Mesenteric fat pad (tissue), 1 donor: ENCODE results near the gene CREB5. TPM values are rescaled to one million over a fixed set of nuclear protein-coding genes. Genes with fewer than 3 reads are reported as not detected.
"Not testable (repeated sequence)": the region's sequence is repeated elsewhere in the genome, so short reads cannot be mapped to it uniquely, and the experiment has no call there.

Experiments used
- DNase-seq: peaks from one replicate; pipeline ENCODE4 v3.0.0-alpha.2; 2020; ENCODE audit warnings: low spot score
- total RNA-seq: library from RNA; stranded (reverse); fragmentation: NEBNext Ultra II Directional; extraction: Animal tissue kit (Norgen Biotek cat#: 25700); gene quantifications from one replicate; pipeline ENCODE4 v1.2.1, GENCODE V29; 2021
- donor health status: DM: yes; HTN: yes; CAD: no.

CREB5 gene
- total RNA-seq, 1 donor from 2014 or later = 45.3 TPM

DNA sequence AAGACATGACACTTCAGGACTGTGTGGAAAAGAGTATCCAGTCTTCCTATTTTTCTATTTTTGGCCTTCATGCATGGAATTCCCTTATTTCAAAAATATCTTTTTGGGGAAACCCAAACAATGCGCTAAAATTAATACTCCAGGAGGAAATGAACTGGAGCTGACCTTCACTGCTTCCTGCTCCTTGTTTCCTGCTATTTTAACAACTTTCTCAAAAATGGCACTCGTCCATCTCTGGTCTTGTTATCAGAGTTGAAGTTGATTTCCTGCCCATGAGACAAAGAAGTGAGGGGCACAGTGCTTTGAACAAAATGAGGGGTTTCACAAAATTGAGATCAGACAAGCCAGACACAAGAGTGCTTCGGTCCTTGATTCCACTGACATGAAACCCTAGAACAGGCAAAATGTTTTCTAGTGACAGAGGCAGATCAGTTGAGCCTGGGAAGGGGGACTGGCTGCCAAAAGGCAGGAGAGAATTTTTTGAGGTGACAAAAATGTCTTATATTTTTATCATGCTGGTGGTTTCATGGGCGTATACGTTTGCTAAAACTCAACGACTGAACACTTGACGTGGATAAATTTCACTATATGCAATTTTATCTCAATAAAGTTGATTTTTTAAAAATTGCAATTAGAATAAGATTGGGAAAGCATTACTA, 193.2 kb downstream of the CREB5 start:
- no peak for DNase-seq

DNA sequence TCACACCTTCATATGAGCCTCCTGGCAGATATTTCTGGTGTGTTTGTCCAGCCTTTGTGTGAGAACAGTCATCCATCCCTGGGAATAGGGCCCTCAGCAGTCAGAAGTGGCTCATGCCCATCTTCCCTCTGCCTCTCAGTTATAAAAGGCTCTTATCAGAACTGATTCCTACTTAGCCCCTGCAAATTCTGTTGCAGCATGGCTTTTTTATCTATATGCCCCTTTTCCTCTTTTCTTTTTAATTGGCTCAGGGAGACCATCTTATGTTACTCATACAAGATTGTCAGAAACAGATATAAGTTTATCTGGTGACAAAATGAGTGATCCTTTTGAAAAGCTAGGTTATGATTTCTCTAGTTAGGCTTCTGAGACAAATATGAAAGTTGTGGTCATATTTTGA, 194.1 kb downstream of the CREB5 start:
- no peak for DNase-seq

DNA sequence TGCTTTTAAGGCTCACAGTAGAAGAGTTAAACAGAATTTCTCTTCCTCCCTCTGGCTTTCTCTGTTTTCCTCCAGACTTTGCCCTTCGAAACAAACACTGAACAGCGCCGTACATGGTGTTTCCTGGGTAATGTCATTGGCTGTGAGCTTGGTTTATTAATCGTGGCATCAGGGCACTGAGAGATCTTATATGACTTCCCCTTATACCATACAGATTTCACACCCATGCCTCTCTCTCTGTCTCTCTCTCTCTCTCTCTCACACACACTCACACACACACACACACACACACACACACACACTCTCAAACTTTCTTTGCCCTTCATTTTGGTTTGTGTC, 195.5 kb downstream of the CREB5 start:
- DNase-seq = no peak

DNA sequence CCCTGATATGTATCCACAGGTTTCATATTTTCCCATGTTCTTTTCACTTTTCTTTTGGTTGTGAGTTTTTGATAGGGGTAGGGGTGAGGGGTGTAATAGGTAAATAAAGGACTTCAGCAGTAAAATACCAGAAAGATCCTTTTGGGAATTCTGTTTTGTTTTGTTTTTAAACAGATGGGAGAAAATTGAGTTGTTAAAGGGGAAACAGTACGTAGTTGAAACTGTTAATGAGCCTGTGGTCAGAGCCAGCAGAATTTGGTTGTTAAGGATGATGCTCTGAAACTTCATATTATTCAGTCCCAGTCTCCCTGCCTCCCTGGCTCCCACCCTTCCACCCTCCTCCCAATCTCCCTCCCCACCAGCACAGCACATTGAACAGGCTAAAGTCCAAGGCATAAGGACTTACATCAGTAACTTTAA, 195.9 kb downstream of the CREB5 start:
- DNase-seq = no peak

DNA sequence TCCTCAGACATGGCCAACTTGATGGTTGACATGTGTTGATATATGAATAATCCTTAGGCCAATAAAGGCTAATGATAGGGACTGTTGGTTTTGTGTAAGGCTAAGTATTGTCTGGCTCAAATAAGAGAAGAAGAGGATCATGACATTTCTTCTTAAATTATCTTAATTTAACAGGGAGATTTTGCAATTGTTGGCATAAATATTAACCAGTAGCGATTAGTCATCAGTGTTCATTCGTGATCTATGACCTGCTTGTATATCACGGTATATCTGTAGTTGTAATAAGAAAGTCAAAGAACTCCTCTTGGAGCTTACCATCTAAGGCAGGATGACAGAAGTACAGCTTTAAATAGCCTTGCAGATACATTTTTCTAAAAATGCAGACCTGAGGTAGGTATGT, 196.4 kb downstream of the CREB5 start:
- DNase-seq = no peak

DNA sequence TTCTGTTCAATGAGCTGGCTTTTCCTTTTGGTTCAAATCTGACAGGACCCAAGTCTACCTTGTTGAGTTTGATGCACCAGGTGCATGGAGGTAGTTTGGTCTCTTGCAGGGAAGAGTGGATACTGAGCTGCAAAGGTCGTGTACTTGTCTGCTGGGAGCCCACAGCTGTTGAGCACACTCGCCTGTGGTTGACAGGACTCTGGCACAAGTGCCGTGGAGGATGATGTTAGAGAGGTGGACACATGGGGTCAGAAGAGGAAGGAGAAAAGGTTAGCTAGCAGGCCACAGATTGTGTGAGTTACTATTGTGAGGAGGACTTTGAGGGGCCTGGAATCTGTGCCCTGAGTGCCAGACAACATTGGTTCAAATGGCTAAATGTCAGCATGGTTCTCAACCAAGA, 197.3 kb downstream of the CREB5 start:
- DNase-seq = no peak

DNA sequence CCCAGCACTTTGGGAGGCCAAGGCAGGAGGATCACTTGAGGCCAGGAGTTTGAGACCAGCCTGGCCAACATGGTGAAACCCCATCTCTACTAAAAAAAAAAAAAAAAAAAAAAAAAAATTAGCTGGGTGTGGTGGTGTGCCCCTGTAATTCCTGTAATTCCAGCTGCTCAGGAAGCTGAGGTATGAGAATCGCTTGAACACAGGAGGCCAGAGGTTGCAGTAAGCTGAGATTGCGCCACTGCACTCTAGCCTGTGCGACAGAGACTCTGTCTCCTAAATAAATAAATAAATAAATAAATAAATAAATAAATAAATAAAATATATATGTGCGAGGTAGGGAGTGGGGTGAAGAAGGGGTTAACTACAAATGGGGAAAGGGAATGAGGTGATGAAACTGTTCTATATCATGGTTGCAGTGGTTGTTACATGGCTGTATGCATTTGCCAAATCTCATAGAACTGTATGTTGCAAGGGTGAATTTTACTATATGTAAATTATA, 199.1 kb downstream of the CREB5 start:
- DNase-seq = not testable (repeated sequence)

DNA sequence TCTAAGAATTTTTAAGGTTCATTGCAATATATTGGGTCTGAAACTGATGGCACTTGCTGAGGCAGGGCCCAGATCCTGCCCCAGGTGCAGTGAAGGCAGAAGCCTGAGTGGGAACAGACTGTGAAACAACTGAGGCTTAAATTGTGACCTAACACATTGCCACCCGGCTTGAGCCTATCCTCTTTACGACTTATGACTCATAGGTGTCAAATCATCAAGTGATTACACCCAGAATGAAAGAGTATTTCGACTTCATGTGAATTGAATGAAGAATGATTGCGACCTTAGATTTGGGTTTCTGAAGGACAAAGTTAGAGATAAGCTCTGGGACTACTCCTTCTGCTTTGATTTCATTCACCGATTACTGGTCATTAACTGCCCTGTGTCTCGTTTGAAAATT, 200.9 kb downstream of the CREB5 start:
- no peak for DNase-seq

DNA sequence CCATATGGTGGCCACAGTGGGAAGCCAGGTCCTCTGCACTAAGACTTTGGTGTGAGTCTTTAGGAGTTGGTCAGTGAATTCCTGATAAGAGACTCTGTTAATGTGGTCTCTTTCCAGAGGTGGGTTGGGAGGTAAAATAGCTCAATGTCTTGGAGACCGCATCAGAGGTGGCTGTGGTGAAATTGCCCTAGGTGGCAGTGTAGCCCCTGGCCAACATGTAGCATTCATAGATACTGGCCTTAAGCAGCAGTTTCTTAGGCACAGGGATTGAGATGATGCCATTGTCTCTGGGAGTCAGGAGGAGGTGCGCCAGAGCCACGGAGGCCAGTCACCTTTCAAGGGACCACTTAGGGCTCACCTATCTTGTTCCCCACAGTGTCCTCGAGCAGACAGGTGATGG, 202.8 kb downstream of the CREB5 start:
- no peak for DNase-seq

DNA sequence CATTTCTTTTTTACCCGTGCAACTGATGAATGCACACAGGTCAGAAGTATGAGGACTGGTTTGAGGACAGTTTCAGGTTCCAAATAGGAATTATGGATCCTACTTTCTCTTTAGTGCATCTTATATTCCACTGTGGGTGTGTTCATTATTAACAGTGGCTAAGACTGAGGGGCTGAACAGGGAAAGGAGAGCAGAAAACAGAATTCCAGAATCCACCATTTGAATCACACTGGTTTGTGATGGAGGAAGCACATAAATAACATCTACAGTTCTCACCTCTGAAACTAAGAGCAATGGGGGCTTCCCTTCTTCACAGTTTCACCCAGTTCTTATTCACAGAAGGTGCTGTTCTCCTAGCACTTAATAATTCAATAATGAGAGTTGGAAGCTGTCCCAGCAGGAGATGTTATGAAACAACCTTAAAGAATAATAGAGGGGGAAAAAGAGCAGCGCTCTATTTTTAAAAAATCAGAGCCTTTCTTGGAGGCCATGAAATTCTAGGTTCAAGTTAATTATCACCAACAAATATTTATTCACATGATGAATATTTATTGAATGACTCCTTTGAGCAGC, 205.1 kb downstream of the CREB5 start:
- DNase-seq = no peak

DNA sequence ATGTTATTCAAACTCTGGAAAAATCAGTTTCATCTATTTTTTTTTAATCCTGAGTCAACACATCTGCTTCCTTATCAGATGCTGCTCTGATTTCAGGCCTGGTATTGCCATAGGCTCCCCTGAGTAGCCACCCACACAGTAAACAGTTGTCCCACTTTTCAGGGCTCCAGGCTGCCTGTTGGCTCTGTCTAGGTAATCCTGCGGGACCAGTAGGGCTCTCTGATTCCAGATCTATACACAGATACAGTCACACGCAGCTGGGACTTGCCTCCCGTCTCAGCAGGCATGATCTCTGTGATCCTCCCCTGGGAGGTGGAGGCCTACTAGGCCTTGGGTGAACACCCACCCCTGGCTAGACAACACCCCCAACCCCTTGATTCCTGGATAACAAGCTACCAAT, 206.1 kb downstream of the CREB5 start:
- DNase-seq = no peak

DNA sequence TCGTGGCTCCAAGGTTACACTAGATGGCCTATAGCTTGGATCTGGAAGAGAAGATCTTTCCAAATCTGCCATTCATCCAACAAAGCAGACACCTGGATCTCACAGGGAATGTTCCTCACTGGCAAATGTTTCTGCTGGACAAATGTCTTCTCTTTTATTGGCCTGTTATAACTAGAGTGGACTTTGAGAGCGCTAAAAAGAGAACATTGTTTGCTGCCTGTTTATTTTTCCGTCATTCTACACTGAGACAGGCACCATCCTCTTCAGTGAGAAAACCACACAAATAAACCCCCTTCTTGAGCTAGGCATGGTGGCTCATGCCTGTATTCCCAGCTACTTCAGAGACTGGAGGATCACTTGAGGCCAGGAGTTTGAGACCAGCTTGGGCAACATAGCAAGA, 206.9 kb downstream of the CREB5 start:
- DNase-seq = no peak

DNA sequence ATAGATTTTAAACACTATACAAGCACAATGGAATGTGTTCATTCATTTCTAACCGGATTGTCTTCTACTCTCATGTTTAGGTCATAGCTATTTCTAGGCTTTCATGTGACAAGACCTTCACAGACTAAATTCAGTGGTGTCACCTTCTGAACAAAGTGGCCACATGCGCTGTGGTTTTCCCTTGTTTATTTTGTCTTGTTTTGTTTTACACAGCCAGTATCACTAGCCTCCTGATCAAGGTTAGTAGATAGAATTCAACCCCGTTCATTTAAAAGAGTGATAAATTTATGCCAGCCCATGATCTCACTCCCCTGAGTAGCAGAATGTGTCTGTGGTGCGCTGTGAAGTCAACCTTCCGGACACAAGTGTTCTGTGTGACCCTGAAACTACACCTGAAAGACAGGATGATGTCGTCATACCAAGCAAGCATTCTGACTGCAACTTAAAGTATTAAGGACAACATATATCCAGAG, 209.1 kb downstream of the CREB5 start:
- DNase-seq = no peak

DNA sequence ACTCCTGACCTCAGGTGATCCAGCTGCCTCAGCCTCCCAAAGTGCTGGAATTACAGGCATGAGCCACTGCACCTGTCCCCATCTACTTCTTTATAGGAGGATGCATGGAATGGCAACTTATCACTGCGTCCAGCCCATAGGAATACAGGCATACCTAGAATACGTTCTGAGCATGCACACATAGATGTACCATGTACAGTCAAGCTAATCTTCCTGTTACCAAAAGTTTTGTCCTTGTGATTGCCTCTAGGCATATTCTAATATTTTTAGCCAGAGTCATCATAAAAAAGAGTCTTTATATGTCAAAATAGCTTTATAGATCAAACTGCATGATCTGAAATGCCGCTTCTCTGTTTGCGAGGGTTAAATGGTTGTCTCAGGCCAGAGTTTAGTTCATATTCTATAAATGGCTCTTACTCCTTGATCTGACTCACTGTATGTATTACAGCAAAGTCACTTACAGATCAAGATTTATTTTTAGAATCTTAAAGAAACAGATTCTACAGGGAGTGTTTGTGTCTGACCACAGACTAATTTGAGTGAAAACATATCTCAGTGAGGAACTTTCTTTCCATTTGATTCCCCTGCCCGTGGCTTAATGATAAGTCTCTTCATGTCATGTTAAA, 210.9 kb downstream of the CREB5 start:
- no peak for DNase-seq

DNA sequence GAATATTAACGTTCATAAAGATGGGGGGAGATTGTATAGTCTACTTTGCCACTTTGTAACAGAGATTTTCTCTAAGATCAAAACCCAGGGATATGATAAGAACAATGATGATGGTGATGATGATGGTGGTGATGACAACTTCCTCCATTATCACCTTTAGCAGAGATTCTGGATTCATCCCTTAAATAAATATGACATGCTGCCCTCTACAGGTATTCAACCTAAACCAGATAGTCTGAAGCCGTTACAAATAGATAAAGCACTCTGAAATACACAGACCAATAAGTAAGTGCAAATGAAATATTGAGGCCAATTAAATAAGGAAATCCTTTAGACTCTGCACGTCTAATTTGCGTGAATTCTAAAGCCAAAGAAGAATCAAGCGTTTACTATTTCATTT, 211.5 kb downstream of the CREB5 start:
- DNase-seq = no peak

DNA sequence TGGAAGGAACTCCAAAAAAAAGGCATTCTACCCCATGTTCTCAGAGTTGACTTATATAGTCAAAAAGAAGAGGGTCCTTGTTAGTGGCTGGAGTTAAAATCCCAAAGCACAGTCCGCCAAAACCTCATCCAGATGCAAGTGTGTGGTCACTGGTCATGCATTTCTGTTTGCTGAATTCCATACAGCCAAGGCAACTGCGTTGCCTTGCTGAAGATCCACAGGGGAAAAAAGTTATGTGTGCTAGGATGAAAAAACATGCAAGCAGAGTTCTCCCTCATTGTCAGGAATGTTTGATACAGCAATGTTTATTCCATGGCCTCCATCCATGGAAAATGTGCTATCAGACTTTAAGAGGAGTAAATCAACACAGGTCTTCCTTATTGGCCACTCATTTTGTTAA, 213.1 kb downstream of the CREB5 start:
- DNase-seq = no peak

DNA sequence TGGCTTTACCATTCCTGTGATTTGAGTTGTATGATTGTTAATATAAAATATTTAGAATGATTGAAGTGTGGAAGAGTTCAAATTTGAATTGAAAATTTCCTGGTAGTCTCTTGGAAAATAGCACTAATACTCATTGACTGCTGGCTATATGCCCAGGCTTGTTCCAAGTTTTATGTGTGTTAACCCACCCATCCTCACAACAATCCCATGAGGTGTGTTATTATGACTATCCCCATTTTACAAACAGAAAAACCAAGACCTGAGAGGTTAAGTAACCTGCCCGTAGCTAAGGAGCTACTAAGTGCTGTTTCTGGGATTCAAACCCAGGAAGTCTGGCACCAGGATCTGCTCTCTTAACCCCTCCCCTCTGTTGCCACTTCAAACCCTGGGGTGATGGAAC, 213.9 kb downstream of the CREB5 start:
- DNase-seq = no peak

DNA sequence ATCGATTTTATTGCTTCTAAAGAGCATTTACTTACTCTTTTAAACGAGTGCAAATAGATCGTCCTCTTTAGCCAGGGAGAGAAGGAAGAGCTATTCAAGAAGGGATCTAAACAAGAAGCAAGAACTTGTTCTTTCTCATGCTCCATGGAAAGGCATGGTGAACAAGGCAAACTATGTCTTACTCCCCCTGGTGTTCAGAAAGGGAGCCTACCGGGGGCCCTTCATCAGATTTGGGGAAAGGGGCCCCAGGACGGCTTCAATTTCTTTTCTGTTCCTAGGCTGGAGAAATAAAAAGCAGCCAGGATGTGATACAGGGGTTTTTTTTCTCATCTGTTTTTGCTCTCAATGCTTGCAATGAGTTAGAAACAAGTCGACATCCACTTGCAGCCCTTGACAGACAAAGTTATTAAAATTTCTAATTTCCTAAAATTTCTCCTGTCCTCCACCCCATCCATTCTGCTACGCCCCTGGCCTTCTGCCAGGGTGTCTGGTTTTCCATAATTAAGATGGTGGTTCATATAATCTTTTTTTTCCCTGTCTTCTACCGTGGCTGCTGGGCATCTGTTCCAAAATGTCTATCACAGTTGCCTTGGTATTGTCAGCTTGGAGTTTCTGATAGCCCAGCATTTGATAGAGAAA, 214.4 kb downstream of the CREB5 start:
- DNase-seq = no peak

DNA sequence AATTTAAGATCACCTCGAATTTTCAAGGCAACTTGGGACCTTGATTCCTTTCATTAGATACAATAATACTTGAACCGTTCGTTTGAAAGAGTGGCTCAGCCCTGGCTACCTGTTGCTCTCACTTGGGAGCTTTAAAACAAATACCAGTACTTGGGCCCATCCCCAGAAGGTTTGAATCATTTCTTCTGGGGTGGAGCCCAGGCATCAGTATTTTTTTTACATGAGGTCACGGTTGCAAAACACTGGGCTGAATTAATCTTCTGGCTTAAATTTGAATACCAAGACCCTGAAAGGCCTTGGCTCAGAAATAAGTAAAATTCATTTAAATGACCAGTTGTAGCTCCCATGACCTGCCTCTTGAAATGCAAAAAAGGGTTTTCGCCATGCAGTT, 214.9 kb downstream of the CREB5 start:
- no peak for DNase-seq

DNA sequence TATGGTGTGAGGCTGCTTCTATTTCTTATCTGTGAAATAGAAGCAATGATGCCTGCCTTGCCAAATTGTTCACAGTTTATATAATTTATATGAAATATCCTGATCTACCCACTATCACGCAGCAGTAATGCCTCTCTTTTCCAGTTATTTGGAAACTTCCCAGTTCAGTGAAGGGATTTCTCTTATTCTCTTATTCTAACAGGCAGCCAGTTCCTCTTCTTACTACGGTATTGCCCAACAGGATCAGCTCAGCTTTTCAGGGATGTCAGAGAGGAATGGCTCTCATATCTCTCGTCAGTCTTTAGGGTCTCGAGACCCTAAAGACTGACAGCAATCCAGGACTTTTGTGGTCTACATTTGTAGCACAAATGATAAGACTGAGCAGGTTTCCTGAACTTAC, 215.6 kb downstream of the CREB5 start:
- DNase-seq = no peak

DNA sequence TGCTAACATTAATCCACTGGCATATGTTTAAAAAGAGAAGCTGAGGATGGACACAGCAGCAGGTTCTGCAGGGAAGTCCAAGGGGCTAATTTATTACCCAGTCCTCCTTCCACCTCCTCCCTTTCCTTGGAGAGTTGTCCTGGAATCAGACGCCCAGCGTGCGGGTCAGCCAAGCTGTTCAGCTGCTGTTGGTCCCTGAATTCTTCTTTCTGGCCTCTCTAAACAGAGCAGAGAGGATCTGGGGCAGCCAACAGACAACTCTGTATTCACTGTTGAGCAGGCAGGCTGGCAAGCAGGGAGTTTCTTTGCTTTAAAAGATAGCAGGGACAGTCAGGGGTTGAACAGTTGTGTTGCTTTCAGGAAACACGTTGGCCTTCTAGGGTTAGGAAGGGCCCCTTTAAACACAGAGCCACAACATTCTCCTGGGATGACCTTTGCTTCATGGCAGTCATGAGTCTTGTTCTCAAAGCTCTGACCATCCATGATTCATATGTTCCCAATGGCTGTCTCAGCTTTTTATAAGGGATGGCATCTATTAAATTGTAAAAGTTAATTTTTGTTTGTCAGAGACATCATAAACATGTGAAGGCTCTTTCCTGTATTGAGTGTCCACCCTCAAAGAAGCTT, 217.0 kb downstream of the CREB5 start:
- no peak for DNase-seq

DNA sequence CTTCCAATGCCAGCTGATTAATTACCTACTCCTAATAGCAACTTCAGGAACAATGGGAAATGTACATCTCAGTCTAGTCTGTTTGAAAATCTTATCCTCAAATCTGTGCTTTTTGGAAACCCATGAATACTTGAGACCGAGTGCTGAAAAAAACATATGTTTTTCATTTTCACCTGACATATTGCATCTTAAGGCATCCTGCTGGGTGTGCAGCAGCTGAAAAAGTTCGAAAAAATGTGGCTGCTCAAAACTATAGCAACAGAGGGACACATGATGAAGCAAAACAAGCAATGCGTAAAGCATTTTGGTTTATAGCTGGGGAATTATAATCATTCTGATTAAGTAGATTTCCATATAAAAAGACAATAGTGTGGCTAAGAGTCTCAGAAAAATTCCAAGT, 218.0 kb downstream of the CREB5 start:
- no peak for DNase-seq
